ENCODE measurements around the gene SLC25A46.
"Not testable (repeated sequence)": the region's sequence is repeated elsewhere in the genome, so short reads cannot be mapped to it uniquely, and the experiment has no call there.

The SLC25A46 gene

GRCh38 chr5:110738812-110739651 is at the start of gene SLC25A46:
Gene SLC25A46, plus strand, starts transcription at chr5:110739007. Its CDS starts 113 bp downstream, at chr5:110739120.
- DNase-seq, result peak; percentile 87

GRCh38 chr5:110690587-110690986 is 48.2 kb upstream of the SLC25A46 start:
- DNase-seq, result not testable (repeated sequence)

DNA sequence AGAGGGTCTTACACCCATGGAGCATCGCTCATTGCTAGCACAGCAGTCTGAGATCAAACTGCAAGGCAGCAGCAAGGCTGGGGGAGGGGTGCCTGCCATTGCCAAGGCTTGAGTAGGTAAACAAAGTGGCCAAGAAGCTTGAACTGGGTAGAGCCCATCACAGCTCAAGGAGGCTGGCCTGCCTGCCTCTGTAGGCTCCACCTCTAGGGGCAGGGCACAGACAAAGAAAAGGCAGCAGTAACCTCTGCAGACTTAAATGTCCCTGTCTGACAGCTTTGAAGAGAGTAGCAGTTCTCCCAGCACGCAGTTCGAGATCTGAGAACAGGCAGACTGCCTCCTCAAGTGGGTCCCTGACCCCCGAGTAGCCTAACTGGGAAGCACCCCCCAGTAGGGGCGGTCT is 46.1 kb upstream of the SLC25A46 start:
- not testable (repeated sequence) for DNase-seq

DNA sequence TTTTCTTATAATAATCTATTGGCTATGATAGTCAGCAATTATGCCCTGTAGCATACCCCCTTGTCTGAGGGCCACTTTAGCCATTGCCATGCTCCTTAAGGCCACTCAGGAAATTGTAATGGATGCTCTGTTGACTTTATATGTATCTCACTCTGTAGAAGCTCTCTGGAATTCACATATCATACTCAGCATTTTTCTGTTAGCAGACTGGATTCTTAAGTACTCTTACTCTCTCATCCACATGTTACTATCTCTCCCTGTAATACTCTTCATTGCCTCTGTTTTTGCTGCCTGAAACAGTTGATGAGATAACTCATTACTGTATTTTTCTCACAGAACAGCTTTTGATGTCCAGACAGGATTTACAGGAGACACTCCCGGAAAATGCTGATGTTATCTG is 36.5 kb upstream of the SLC25A46 start:
- DNase-seq, result no peak

DNA sequence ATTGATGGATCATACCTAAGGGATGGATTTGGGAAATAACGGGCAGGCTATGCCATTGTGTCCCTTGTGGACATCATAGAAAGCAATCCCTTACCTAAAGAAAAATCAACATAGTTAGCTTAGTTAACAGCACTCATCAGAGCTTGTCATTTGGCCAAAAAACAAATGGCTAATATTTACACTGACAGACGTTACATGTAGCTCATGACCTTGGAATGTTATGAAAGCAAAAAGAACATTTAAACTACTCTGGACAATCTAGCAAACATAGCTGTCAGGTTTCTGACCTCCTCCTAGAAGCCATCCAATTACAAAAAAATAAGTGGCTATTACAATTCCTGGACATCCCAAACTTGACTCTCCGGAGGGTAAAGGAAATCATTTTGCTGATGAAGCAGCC is 36.1 kb upstream of the SLC25A46 start:
- DNase-seq, result no peak

- DNase-seq, result no peak
These were observed 35.3 kb upstream of the SLC25A46 start for GRCh38 chr5:110703481-110703880.

DNA sequence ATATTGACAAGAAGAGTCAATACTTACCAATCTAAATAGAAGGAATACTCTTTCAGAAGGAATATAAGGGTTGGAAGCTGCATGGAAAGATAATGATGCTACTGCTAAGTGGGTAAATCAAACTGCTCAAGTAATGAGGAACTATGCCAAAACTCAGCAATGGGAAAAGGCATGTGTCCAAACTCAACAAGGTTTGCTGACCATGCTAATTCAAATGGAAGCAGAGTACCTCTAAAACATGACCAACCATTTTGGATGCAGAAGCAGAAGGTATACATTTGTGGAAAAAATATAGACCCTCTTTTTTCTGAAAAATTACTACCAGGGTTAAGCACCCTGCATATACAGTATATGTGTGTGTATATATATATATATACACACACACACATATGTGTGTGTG is 33.5 kb upstream of the SLC25A46 start:
- no peak for DNase-seq

DNA sequence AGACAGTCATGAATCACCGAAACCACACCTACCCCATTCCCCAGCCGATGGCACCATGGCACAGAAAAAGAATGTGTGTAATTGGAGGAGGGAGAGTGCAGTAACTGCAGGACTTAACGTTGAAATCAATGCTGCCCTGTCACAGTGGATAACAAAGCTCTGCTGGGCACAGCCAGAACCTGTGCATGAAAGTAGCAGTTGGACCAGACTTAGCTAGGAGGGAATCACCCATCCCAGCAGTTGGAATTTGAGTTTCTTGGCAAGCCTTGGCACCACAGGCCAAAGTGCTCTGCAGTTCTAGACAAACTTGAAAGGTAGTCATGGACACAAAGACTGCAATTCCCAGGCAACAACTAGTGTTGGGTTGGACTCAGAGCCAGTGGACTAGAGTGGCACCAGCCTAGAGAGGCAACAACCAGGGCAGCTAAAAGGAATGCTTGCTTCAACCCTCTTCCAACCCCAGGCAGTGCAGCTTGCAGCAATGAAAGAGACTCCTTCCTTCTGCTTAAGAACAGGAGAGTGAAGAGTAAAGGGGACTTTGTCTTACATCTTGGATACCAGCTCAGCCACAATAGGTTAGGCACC is 31.5 kb upstream of the SLC25A46 start:
- DNase-seq, result no peak

DNA sequence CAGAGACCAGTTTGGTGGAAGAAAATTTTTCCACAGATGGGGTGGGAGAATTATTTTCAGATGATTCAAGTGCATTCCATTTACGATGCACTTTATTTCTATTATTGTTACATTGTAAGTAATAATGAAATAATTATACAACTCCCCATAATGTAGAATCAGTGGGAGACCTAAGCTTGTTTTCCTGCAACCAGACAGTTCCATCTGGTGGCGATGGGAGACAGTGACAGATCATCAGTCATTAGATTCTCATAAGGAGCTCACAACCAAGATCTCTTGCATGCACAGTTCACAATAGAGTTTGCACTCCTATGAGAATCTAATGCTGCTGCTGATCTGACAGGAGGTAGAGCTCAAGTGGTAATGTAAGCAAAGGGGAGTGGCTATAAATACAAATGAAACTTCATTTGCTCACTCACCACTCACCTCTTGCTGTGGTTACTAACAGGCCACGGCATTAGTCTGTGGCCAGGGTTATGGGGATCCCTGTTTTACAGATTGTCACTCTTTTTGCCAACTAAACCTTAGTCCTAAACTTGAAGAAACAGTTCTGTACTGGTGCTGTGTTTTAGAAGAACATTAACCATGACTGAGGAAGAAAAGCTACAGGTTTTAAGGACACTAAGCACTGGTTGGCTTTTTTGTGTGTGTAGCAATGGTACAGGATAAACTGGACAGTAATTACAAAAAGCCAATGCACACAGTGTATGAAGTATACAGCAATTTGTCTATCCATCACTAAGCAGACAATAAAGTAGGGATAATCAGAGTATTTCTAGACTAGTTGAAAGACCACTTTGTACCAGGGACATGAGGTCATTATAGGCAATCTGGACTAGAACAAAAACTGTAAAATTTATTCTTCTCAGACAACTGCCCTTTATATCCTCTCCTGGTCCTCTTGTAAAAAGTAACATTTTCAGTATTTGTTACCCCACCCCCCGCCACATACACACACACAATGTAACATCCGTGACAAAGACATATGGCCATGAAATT is 22.3 kb upstream of the SLC25A46 start:
- peak; percentile 21 for DNase-seq

GRCh38 chr5:110718311-110718710 is 20.5 kb upstream of the SLC25A46 start:
- peak; percentile 68 for DNase-seq

GRCh38 chr5:110726249-110727024 is 12.4 kb upstream of the SLC25A46 start, which contains the start of gene TMEM232:
Gene TMEM232, minus strand, starts transcription at chr5:110726671. Its CDS starts 59,319 bp downstream, at chr5:110667352.
- peak; percentile 64 for DNase-seq

DNA sequence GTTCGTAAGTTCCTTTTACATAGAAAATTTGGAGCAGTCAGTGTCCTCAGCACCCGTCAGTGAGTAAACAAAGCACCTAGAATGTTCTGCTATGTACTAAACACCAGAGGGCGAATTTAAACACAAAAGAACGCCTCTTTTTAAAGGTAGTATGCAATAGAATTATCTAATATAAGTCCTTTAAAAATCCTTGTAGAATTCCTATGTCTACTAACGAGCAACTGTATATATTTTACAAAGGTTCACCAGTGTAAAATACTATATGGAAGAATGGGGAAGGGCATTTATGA is 11.8 kb upstream of the SLC25A46 start:
- DNase-seq, result no peak

DNA sequence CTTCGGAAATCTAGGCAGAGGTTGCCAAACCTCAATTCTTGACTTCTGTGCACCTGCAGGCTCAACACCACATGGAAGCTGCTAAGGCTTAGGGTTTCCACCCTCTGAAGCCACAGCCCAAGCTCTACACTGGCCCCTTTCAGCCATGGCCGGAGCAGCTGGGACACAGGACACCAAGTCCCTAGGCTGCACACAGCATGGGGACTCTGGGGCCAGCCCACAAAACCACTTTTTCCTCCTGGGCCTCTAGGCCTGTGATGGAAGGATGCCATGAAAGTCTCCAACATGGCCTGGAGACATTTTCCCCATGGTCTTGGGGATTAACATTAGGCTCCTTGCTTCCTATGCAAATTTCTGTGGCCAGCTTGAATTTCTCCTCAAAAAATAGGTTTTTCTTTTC is 7.3 kb upstream of the SLC25A46 start:
- not testable (repeated sequence) for DNase-seq

GRCh38 chr5:110734101-110734500 is 4.7 kb upstream of the SLC25A46 start:
- DNase-seq, result no peak

- DNase-seq, result no peak
These were observed 3.3 kb upstream of the SLC25A46 start for GRCh38 chr5:110735556-110735955.

- DNase-seq, result no peak
These were observed 2.1 kb upstream of the SLC25A46 start for GRCh38 chr5:110736753-110737152.

DNA sequence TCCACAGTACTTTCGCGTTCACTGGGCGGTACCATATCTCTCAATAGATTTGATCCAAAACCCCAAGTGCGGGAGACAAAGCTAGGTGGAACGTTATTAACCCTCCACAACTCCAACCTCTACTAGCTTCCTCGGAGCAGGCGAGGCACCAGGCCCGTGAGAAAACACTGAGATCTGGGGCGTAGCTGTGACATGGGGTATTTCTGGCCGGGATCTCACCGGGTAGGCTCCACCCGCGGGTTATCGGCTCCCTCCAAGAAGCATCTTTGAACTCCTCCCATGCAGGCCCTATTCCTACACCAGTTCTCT is 350 bp upstream of the SLC25A46 start:
- no peak for DNase-seq

GRCh38 chr5:110751902-110752762 is 13.3 kb downstream of the SLC25A46 start:
- DNase-seq, result no peak

DNA sequence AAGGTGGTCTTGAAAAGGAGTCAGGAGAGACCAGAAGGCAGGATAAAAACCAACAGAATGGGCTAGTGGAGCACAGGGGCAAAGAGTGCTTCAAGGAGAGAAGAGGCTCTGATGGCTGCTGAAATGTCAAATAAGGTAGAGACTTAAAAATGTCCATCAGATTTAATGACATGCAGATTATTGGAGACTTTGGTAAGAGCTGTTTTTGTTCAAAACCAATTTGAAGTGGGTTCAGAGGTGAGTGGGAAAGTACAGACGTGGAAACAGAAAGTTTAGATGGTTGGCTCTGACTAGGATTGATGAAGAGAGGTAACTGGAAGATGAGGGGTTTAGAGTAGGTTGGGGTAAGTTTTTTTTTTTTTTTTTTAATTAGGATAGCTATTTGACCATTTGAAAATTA is 14.1 kb downstream of the SLC25A46 start:
- DNase-seq, result no peak

- DNase-seq, result no peak
These were observed 14.8 kb downstream of the SLC25A46 start for GRCh38 chr5:110753600-110753999.

DNA sequence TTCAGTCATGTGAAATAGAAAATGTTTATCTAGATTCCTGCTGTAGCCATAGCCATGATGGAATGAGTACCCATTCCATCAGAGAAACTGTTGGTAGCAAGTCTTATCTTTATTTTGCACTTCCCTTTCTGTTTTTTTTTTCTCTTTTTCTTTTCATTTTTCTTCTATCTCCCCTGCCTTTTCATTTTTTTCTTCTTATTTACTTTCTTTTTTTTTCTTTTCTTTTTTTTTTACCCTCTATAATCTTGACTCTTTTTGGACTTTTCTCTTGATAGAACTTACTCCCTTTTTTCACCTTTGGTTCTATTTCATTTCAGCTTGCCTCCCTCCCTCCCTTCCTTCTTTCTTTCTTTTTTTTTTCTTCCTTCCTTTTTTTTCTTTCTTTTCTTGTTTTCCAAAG is 15.4 kb downstream of the SLC25A46 start:
- DNase-seq, result no peak

Measured in fibroblast of skin of right quadriceps (primary cell).